ENCODE results near the gene CYYR1.

The CYYR1 gene

DNA sequence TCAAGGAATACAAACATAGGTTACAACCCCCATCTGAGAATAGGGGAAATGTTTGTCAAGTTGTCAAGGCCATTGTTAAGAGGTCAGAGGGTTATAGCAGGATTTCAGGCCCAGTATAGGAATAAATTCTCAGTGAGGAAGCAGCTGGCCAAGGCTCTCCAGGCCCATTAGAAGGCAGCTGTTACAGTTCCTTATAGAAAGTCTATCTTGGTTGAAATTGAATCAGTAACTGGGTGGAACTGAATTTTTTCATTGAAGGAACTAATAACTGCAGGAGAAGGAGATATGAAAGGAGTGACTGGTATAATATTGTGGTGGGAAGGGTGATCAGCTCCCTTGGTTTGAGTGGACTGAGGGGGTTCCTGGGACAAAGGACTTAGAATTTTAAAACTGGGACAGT is 134.1 kb downstream of the CYYR1 start:
- DNase-seq (ENCODE audit: low read depth in 2 of 2, low spot score in 1 of 2), result no peak

GRCh38 chr21:26437326-26438009 is 135.6 kb downstream of the CYYR1 start:
- no peak for DNase-seq (ENCODE audit: low read depth in 2 of 2, low spot score in 1 of 2)

DNA sequence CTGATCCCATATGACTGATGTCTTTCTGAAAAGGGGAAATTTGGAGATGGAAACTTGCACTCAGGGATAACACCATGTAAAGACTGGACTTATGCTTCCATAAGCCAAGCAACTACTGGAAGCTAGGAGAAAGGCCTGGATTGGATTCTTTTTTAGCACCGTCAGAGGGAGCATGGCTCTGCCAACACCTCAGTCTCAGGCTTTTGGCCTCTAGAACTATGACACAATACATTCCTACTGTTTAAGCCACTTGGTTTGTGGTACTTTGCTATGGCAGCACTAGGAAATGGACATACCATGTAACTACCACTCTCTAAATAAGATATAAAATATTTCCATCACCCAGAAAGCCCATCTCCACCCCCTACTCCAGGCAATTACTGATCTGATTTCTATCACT is 139.7 kb downstream of the CYYR1 start:
- no peak for DNase-seq (ENCODE audit: low read depth in 2 of 2, low spot score in 1 of 2)

GRCh38 chr21:26432410-26432809 is 140.7 kb downstream of the CYYR1 start:
- DNase-seq (ENCODE audit: low read depth in 2 of 2, low spot score in 1 of 2), result no peak

GRCh38 chr21:26425576-26425975 is 147.5 kb downstream of the CYYR1 start:
- no peak for DNase-seq (ENCODE audit: low read depth in 2 of 2, low spot score in 1 of 2)

DNA sequence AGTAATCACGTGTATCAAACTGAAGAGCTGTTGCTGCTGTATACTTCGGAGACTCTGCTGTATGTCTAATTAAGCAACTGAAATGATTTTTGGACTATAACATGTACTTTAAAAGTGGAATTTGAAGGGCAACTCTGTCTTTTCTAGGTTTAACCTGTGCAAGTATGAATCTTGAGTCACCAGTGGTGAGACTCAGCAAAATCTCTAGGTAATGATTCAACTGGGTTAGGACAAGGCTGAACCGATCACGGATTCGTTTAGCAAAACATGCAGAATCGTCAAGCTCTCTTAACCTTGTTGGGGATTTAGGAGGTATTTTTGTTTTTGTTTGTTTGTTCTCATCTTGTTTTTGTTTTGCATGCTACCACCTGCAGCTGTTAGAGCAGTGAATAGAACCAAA is 149.6 kb downstream of the CYYR1 start:
- DNase-seq (ENCODE audit: low read depth in 2 of 2, low spot score in 1 of 2), result no peak

DNA sequence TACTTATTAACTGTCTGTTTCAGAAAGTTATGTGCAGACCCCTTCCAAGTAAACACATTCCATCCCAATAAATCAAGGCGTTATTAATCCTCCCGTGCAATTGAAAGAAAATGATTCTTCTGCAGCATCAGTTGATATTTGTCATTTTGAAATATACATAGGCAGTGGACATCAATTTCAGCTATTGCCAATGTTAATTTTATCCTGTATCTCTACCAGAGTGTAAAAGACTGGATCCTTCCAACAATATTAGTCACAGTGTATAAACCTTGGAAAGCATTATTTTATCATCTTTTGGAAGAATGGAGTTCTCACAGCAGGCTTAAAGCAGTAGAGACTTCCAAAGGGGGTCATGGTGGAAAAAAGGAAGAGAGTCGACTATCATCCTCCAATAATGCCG is 150.4 kb downstream of the CYYR1 start:
- DNase-seq (ENCODE audit: low read depth in 2 of 2, low spot score in 1 of 2), result no peak

DNA sequence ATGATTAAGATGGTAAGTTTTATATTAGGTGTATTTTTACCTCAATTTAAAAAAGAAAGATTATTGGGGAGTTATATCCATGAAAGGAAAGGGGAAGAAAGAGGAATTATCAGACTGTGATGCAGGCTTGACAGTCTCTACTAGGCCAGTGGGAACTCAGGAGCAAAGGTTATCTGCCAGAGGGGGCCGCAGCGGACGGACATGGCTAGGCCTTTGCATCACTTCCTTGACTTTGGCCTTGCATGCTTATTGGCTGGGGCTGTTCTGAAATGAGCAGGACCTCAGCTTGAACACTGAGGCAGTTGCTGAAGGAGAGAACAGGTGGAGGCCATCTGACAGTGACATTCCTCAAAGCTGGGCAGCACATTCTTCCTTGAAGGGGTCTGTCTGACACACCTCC is 150.9 kb downstream of the CYYR1 start:
- no peak for DNase-seq (ENCODE audit: low read depth in 2 of 2, low spot score in 1 of 2)

DNA sequence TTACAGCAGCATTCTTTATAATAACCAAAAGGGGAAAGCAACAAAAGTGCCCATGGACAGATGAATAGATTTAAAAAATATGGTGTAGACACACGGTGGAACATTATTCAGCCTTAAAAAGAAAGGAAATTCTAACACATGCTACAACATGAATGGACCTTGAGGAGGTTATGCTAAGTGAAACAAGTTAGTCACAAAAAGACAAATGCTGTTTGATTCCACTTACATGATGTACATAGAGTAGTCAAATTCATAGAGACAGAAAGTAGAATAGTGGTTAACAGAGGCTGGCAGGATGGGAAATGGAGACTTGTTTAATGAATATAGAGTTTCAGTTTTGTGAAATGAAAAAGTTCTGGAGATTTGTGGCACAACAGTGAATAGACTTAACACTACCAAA is 151.4 kb downstream of the CYYR1 start:
- no peak for DNase-seq (ENCODE audit: low read depth in 2 of 2, low spot score in 1 of 2)
